Measurements from ENCODE around the gene PCOLCE2.

- TF ChIP-seq CTCF (IDR thresholded peaks at IDR 0.05) (no peak), POLR2A (IDR thresholded peaks at IDR 0.05) (no peak)
These were observed 39.7 kb downstream of the PCOLCE2 start for GRCh38 chr3:142849148-142849547.

All from thyroid gland (tissue), 4 donors.